ENCODE results near the gene ANKS1B.

DNA sequence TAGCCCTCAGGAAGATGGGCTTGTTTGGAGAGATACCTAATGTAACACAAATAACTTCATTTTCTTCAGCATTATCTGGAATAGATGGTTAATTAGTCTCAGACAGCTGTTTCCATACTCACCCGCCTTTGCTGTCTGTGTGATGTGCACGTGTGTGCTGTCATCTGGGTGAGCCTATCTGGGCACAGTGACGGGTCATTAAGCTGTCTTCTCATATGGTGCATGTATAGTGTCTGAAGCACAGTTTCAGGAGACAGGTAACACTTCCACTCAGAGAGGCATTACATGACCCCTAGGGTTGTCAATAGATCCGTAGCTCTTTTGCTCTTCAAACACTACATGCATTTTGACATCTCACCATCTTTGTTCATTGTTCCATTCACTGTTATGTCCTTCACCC is 846.3 kb downstream of the ANKS1B start:
- no peak for TF ChIP-seq GLI2 (tag by site-specific recombination; IDR thresholded peaks at IDR 0.05; ENCODE audit: borderline replicate concordance, low read depth)
- TF ChIP-seq ZBTB17 (tag by site-specific recombination; IDR thresholded peaks at IDR 0.05): no peak
- TF ChIP-seq ZNF521 (tag by site-specific recombination; IDR thresholded peaks at IDR 0.05): no peak
- TF ChIP-seq, protein P1, sequence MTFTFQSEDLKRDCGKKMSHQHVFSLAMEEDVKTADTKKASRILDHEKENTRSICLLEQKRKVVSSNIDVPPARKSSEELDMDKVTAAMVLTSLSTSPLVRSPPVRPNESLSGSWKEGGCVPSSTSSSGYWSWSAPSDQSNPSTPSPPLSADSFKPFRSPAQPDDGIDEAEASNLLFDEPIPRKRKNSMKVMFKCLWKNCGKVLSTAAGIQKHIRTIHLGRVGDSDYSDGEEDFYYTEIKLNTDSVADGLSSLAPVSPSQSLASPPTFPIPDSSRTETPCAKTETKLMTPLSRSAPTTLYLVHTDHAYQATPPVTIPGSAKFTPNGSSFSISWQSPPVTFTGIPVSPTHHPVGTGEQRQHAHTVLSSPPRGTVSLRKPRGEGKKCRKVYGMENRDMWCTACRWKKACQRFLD (tag by site-specific recombination; IDR thresholded peaks at IDR 0.05): no peak

All from HEK293 (cell line).